GM21576 (cell line): ENCODE results near the gene UNC13A.

Experiments used
- ATAC-seq: cut with Tn5 transposase; IDR thresholded peaks from one replicate; pipeline ENCODE4 v1.9.1; 2021; ENCODE audit warnings: mild to moderate bottlenecking, moderate library complexity; ENCODE audit not compliant: unreplicated experiment

The UNC13A gene

DNA sequence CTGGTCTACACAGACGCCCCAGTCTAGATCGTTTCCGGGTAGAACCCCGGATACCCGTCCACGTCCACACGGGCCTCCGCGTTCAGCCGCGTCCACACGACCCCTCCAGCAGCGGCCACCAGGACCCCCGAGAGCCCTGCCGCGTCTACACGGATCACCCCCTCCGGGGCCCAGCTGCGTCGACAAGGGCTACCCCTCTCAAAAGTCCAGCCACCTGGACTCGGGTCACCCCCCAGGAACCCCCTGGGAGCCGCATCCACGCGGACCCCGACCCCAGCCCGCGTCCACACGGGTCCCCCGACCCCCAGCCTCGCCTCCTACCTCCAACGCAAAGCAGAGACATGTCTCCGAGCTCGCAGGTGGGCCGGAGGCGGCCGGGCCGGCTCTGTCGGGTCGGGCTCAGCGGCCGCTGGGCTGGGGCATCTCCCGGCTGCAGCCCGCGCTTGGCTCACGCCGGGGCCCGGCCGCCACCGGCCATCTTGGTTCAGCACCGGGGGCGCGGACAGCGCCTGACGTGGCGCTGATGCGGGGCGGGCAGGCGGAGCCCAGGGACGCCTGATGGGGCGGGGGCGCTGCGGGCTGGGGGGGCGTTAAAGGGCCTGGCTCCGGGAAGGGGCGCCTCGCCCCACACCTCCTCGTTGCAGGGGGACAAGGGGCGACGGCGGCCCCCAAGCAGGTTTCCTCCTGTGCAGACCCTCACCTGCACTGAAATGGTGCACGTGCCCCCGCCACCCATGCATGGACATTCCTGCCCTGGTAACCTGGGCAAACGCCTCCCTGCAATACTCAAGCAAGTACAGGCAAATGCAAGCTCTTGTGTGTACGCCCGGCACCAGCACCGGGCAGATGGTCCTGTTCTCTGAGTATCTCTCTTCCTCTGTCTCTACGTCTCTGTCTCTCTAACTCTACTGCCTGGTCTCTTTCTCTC is at the start of gene UNC13A:
Gene UNC13A, minus strand, starts transcription at position 498 of the 928 bp plus-strand sequence. Its CDS starts 155 bp downstream, at position 343.
- ATAC-seq: no peak

GRCh38 chr19:17737690-17738153 is 49.6 kb upstream of the UNC13A start:
- no peak for ATAC-seq

DNA sequence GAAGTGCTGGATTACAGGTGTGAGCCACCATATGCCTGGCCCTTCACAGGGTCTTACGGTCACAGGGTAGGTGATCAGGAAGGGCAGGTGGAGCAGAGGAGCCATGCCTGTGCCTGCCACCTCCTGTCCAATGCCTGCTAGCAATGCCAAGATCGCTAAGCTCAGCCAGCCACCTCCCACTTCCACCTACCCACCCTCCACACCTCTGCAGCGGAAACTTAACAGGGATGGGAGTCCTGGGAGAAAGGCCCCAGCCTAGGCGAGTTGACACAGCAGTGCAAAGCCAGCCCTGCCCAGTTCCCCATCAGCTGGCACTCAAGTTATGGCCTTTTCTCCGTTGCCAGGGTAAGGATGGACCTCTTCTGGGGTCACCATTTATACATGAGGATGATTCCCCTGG is 47.3 kb upstream of the UNC13A start:
- no peak for ATAC-seq

DNA sequence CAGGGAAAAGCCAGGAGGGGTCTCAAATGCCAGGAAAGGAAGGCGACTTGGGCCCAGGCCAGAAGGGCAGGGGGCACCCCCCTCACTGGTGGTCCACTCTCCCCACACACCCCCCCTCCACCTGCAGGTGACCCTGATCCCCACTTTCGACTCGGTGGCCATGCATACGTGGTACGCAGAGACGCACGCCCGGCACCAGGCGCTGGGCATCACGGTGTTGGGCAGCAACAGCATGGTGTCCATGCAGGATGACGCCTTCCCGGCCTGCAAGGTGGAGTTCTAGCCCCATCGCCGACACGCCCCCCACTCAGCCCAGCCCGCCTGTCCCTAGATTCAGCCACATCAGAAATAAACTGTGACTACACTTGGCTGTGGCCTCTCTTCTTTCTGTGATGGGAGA is 46.0 kb upstream of the UNC13A start:
- no peak for ATAC-seq

GRCh38 chr19:17733127-17733526 is 45.0 kb upstream of the UNC13A start:
- no peak for ATAC-seq

GRCh38 chr19:17727843-17728242 is 39.7 kb upstream of the UNC13A start:
- no peak for ATAC-seq

GRCh38 chr19:17726964-17727773 is 39.0 kb upstream of the UNC13A start:
- no peak for ATAC-seq

DNA sequence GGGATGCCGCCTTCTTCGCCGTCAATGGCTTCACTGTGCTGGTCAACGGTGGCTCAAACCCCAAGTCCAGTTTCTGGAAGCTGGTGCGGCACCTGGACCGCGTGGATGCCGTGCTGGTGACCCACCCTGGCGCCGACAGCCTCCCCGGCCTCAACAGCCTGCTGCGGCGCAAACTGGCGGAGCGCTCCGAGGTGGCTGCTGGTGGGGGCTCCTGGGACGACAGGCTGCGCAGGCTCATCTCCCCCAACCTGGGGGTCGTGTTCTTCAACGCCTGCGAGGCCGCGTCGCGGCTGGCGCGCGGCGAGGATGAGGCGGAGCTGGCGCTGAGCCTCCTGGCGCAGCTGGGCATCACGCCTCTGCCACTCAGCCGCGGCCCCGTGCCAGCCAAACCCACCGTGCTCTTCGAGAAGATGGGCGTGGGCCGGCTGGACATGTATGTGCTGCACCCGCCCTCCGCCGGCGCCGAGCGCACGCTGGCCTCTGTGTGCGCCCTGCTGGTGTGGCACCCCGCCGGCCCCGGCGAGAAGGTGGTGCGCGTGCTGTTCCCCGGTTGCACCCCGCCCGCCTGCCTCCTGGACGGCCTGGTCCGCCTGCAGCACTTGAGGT is 38.1 kb upstream of the UNC13A start:
- ATAC-seq: no peak

- no peak for ATAC-seq
Measured at GRCh38 chr19:17725422-17726078, 37.4 kb upstream of the UNC13A start.

- ATAC-seq: no peak
Measured at GRCh38 chr19:17724655-17725054, 36.5 kb upstream of the UNC13A start.

- ATAC-seq: no peak
Measured at GRCh38 chr19:17722655-17723240, 34.6 kb upstream of the UNC13A start.

GRCh38 chr19:17721821-17722220 is 33.7 kb upstream of the UNC13A start:
- no peak for ATAC-seq

DNA sequence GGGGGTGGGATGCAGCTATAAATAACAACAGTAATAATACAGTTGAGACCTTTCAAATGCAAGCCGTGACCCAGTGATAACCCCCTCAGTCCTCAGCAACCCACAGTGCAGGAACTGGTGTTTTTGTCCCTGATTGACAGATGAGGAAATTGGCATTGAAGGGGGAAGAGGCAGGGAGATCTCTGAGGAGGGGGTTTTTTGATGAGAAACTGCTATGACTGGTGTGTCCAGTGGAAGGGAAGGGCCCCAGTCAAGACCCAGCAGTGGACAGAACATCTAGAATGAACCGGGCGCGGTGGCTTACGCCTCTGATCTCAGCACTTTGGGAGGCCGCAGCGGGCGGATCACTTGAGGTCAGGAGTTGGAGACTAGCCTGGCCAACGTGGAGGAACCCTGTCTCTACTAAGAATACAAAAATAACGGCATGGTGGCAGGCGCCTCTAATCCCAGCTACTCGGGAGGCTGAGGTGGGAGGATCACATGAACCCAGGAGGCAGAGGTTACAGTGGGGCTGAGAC is 33.0 kb upstream of the UNC13A start:
- no peak for ATAC-seq

DNA sequence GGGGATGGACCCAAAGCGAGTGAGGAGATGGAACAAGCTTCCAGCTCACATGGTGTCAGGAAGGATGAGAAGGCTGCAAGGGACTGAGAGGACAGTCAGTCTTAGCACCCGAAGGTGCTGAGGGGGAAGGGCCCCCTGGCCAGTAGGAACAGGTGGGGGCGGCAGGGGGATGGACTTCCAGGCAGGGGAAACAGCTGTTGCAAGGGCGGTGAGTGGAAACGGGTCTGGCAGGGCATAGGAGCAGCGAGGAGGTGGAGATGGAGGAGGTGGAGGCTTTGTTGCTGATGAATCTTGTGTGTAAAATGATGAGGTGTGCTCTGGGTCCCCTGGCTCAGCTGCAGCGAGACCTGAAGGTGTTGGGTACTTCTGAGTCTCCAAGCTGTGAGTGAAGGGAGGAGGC is 32.3 kb upstream of the UNC13A start:
- ATAC-seq: no peak

- no peak for ATAC-seq
Measured at GRCh38 chr19:17719730-17720400, 31.7 kb upstream of the UNC13A start.

DNA sequence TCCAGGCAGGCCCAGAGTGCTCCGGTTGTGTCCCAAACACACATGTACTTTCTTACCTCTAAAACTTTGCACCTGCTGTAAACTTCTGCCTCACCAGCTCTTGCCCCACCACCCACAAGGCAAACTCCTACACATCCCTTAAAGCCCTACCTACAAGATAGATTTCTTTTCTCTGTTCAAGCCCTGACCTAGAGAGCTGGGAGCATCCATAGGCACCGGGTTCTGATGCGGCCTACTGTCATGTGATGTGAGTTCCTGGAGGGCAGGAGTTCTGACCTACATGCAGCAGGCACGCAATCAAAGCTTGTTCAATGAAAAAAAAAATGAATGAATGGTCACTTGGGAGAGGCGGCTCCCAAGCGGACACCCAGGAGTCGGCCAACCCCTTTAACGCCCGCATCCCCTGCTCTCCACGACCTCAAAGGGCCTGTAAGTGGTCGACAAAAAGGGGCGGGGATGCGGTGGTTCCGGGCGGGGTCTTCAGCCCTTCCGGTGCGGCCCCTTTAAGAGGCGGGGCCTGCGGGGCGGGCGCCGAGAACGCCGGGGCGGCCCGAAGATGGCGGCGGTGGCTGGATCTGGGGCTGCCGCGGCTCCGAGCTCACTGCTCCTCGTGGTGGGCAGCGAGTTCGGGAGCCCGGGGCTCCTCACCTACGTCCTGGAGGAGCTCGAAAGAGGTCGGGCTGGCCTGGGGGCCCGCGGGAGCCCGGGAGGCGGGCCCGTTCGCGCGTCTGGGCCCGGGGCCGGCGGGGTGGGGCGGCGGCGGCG is 31.0 kb upstream of the UNC13A start, which contains the start of gene MAP1S:
Gene MAP1S, plus strand, starts transcription at position 534 of the 765 bp plus-strand sequence. Its CDS starts 23 bp downstream, at position 557.
- peak; percentile 60 for ATAC-seq

DNA sequence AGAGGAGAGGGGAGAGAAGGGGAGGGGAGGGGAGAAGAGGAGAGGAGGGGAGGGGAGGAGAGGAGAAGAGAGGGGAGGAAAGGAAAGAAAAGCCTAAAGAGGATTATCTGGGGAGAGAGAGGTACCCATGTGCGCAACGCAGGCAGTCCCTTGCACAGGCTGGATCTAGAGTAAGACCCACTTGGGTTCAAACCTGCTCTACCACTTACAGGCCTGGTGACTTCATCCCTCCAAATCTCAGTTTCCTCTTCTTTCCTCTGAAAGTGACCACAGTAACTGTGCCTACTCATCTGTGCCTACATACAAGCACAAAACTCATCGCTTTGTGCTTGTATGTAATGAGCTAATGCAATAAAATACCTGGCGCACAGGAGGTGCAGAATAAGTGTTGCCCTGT is 30.4 kb upstream of the UNC13A start:
- ATAC-seq: no peak

DNA sequence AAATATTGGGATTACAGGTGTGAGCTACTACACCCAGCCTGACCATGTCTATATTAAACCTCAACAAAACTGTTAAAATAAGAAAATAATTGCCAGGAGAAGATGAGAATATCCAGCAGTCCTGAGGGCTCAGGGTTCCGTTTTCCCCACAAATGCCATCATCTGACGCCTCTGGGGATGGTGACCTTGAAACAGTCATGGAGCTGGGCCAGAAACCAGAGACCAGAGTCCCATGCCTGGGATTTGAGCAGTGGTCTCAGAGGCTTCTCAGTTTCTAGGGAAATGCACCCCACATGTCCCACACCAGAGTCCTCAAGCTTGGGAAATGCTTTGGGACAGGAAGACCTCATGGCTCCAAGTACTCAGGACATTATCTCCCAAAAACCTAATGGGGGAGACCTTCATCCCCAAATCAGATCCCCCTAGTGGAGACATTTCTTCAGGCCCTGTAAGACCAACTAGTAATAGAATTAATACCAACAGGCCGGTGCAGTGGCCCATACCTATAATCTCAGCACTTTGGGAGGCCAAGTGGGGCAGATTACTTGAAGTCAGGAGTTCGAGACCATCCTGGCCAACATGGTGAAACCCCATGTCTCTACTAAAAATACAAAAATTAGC is 28.3 kb upstream of the UNC13A start:
- no peak for ATAC-seq
